Testis (tissue), 2 donors: Measurements from ENCODE around the gene MYO5B.

Source experiments
- CTCF ChIP-seq, 3 experiments: fragments of 450-650 bp in 2 of 3; fragments of 200-600 bp in 1 of 3; sonication (generic) in 1 of 3; IDR thresholded peaks; one replicate each; pipeline ENCODE4 v1.5.1; 2016 to 2019; ENCODE audit warnings: antibody characterized with exemption in 3 of 3, mild to moderate bottlenecking in 2 of 3, moderate library complexity in 1 of 3
- POLR2A ChIP-seq: fragments of 450-650 bp; IDR thresholded peaks from one replicate; pipeline ENCODE4 v1.6.1; 2017; ENCODE audit warnings: antibody characterized with exemption, mild to moderate bottlenecking, moderate library complexity

DNA sequence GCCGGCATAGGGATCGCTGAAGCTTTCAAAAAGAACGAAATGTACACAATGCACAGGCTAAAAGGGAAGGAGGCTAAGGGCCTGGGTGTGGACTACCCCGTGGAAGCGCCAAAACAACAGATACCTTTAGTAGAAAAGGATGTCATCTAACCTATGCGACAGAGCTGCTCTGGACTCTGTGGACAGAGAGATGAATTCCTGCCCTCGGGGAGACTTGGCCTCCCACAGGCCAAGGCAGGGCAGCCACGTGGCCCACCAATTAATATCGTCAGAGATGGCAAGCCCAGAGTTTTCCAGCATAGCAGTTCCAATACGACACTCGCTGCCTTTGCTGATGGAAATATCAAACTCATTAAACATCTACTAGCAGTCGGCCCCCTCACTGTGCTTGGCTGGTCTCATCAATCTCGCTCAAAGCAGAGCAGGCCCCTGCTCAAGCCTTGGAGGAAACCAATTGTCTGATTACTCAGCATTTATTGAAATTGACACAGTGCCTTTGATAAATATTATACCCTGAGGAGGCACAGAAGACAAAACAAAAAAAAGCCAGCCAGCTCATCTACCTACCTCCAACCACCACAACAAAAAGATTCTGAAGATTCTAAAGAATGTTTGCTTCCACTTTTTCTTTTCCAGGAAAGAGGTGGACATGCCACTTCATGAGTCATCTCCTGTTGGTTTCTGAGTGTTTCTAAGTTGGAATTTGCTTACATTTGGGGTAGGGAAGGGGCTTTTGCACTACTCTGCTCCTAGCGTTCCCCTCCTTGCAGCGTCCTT, 302.6 kb downstream of the MYO5B start:
- no peak for TF ChIP-seq CTCF (IDR thresholded peaks at IDR 0.05)
- no peak for TF ChIP-seq POLR2A
